HEK293T (cell line): ENCODE results near the gene SETBP1.

ENCODE experiments used
- CTBP1 ChIP-seq: fragments of 450-650 bp; IDR thresholded peaks from 2 replicates; pipeline ENCODE4 v1.6.1; 2016; ENCODE audit warnings: borderline replicate concordance
- FOXM1 ChIP-seq: fragments of 450-650 bp; IDR thresholded peaks from 2 replicates; pipeline ENCODE4 v1.6.1; 2017; ENCODE audit warnings: mild to moderate bottlenecking, borderline replicate concordance
- LEF1 ChIP-seq: fragments of 450-650 bp; IDR thresholded peaks from 2 replicates; pipeline ENCODE4 v1.6.1; 2017; ENCODE audit warnings: mild to moderate bottlenecking, borderline replicate concordance
- SP1 ChIP-seq: fragments of 450-650 bp; IDR thresholded peaks from 2 replicates; pipeline ENCODE4 v1.6.1; 2017

DNA sequence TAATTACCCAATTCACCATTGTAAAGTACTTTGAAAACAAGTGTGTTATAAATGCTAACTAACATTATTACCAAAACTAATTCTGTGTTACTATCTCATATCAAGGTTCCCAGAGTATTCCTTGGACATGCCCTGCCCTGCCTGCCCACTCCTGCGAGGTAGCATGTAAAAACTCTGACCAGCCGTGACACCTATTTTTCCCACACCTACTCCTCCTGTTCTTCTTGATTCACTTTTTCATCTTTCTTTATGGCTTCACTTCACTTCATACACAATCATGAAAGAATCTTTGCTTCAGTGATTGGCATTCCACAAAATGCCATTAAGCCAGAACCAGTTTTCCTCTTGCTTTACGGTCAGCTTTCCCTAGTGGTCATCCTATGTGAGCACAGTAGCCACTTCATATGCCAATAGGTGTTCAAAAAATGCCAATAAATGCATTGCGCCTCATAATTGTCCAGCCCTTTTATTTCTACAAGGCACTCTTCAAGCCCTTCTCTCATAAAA is 42.6 kb upstream of the SETBP1 start:
- TF ChIP-seq SP1 (no peak), CTBP1 (no peak), LEF1 (no peak), FOXM1 (no peak)
